ENCODE data around the gene CLIP2.
A peak's percentile ranks its signal among the peaks of the same experiment; 100 is the strongest.

DNA sequence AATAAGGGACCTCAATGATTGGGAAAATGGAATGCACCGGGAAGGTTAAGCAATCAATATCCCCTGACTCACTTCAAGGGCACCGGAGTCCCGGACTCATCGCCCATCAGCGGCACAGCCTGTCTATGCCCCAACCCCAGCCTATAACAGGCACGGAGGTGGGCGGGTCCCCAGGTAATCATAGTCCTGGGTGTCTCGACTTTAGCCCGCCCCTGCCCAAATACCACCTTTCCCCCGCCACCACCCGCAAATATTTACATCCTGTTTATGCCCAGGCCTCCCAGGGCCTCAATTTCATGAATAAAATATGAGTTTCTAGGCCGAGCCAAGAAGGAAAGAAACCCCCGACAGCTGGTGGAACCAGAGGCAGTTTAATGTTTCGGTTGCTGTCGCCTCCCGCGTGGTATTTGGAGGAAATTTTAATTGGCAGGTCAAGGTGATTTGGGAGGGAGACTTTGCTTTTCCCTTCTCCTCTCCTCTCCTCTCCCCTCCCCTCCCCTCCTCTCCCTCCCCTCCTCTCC lies 19.4 kb upstream of the CLIP2 start:
- TF ChIP-seq, protein P1, sequence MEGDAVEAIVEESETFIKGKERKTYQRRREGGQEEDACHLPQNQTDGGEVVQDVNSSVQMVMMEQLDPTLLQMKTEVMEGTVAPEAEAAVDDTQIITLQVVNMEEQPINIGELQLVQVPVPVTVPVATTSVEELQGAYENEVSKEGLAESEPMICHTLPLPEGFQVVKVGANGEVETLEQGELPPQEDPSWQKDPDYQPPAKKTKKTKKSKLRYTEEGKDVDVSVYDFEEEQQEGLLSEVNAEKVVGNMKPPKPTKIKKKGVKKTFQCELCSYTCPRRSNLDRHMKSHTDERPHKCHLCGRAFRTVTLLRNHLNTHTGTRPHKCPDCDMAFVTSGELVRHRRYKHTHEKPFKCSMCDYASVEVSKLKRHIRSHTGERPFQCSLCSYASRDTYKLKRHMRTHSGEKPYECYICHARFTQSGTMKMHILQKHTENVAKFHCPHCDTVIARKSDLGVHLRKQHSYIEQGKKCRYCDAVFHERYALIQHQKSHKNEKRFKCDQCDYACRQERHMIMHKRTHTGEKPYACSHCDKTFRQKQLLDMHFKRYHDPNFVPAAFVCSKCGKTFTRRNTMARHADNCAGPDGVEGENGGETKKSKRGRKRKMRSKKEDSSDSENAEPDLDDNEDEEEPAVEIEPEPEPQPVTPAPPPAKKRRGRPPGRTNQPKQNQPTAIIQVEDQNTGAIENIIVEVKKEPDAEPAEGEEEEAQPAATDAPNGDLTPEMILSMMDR (IDR thresholded peaks at IDR 0.05), result no peak
- TF ChIP-seq POLR2A (IDR thresholded peaks at IDR 0.05) (no peak), POLR2AphosphoS5 (IDR thresholded peaks at IDR 0.05; ENCODE audit: insufficient read depth in 1 of 2, low read depth in 1 of 2) (peak; percentile 19 to 31)

Data from vagina (tissue), 2 donors.